ENCODE data around the gene GRID2IP. TPM values are rescaled to one million over a fixed set of nuclear protein-coding genes. Genes with fewer than 3 reads are reported as not detected.

The GRID2IP gene
- total RNA-seq, 4 donors from 2014 or later: not detected

GRCh38 chr7:6558837-6559236 lies 7.6 kb upstream of the GRID2IP start:
- Histone ChIP-seq H3K27ac (no peak overlapping the region), H3K4me1 (no peaks in the 10 kb centered on the region), H3K27me3 (no peaks in the 10 kb centered on the region), H3K36me3 (no peaks in the 10 kb centered on the region), H3K4me3 (no peak overlapping the region), H3K9me3 (no peaks in the 10 kb centered on the region)
- WGBS, 2 donors: 60 to 62% methylated on average over 6 of the region's 6 CpGs
- TF ChIP-seq POLR2A (IDR thresholded peaks at IDR 0.05): no peak
- peak in 1 of 5 experiments; percentile 23 for TF ChIP-seq CTCF (IDR thresholded peaks at IDR 0.05)
- no peak for TF ChIP-seq EP300 (IDR thresholded peaks at IDR 0.05)
- peak in 1 of 2 donors; percentile 9 for DNase-seq (ENCODE audit: low spot score in 2 of 2)

- WGBS, 2 donors: 69 to 72% methylated on average over 6 of the region's 6 CpGs
- no peak overlapping the region for H3K4me3 ChIP-seq
- no peak for TF ChIP-seq POLR2A (IDR thresholded peaks at IDR 0.05)
- TF ChIP-seq CTCF (IDR thresholded peaks at IDR 0.05): no peak
- no peak for TF ChIP-seq EP300 (IDR thresholded peaks at IDR 0.05)
- H3K27ac ChIP-seq: no peak overlapping the region
- H3K4me1 ChIP-seq: no peaks in the 10 kb centered on the region
- H3K9me3 ChIP-seq: no peaks in the 10 kb centered on the region
- DNase-seq (ENCODE audit: low spot score in 2 of 2): no peak
- H3K36me3 ChIP-seq: no peaks in the 10 kb centered on the region
- no peaks in the 10 kb centered on the region for H3K27me3 ChIP-seq
These were observed 4.9 kb upstream of the GRID2IP start for GRCh38 chr7:6556196-6556595.

- Histone ChIP-seq H3K27ac (no peak overlapping the region), H3K36me3 (no peaks in the 10 kb centered on the region), H3K27me3 (no peaks in the 10 kb centered on the region), H3K4me1 (no peaks in the 10 kb centered on the region), H3K4me3 (no peak overlapping the region), H3K9me3 (no peaks in the 10 kb centered on the region)
- DNase-seq (ENCODE audit: low spot score in 2 of 2): no peak
- 74 to 75% methylated on average over 7 of the region's 7 CpGs for WGBS, 2 donors
- no peak for TF ChIP-seq POLR2A (IDR thresholded peaks at IDR 0.05)
- no peak for TF ChIP-seq EP300 (IDR thresholded peaks at IDR 0.05)
- no peak for TF ChIP-seq CTCF (IDR thresholded peaks at IDR 0.05)
These were observed 3.6 kb upstream of the GRID2IP start for GRCh38 chr7:6554848-6555247.

- no peak overlapping the region for H3K4me3 ChIP-seq
- no peaks in the 10 kb centered on the region for H3K9me3 ChIP-seq
- DNase-seq (ENCODE audit: low spot score in 2 of 2): no peak
- no peaks in the 10 kb centered on the region for H3K36me3 ChIP-seq
- TF ChIP-seq CTCF (IDR thresholded peaks at IDR 0.05): no peak
- no peak for TF ChIP-seq POLR2A (IDR thresholded peaks at IDR 0.05)
- TF ChIP-seq EP300 (IDR thresholded peaks at IDR 0.05): no peak
- no peaks in the 10 kb centered on the region for H3K27me3 ChIP-seq
- no peak overlapping the region for H3K27ac ChIP-seq
- WGBS, 2 donors: 72 to 80% methylated on average over 7 of the region's 7 CpGs
- no peaks in the 10 kb centered on the region for H3K4me1 ChIP-seq
These were observed 2.3 kb upstream of the GRID2IP start for GRCh38 chr7:6553448-6554044.

GRCh38 chr7:6547400-6547799 lies 3.9 kb downstream of the GRID2IP start:
- H3K27me3 ChIP-seq: no peaks in the 10 kb centered on the region
- no peak overlapping the region for H3K4me3 ChIP-seq
- 100% methylated on average over 1 of the region's 1 CpG for WGBS, 2 donors
- no peaks in the 10 kb centered on the region for H3K4me1 ChIP-seq
- TF ChIP-seq POLR2A (IDR thresholded peaks at IDR 0.05): no peak
- no peak for TF ChIP-seq CTCF (IDR thresholded peaks at IDR 0.05)
- no peak for TF ChIP-seq EP300 (IDR thresholded peaks at IDR 0.05)
- H3K27ac ChIP-seq: no peak overlapping the region
- no peaks in the 10 kb centered on the region for H3K36me3 ChIP-seq
- no peak for DNase-seq (ENCODE audit: low spot score in 2 of 2)
- H3K9me3 ChIP-seq: no peaks in the 10 kb centered on the region

Data from tibial nerve (tissue), 4 donors.